ENCODE measurements around the gene ACSL5.
"Not testable (repeated sequence)": the region's sequence is repeated elsewhere in the genome, so short reads cannot be mapped to it uniquely, and the experiment has no call there.

ACSL5 gene

GRCh38 chr10:112402917-112403316 lies 29.0 kb downstream of the ACSL5 start:
- no peak for FAIRE-seq
- DNase-seq (ENCODE audit: extremely low spot score, insufficient read length, low read depth): no peak

- FAIRE-seq (no peak), DNase-seq (ENCODE audit: extremely low spot score, insufficient read length, low read depth) (no peak)
Measured at GRCh38 chr10:112404617-112405016, 30.7 kb downstream of the ACSL5 start.

GRCh38 chr10:112406806-112407205 lies 32.9 kb downstream of the ACSL5 start:
- DNase-seq (ENCODE audit: extremely low spot score, insufficient read length, low read depth); FAIRE-seq: not testable (repeated sequence)

GRCh38 chr10:112407696-112408095 lies 33.8 kb downstream of the ACSL5 start:
- no peak for FAIRE-seq
- no peak for DNase-seq (ENCODE audit: extremely low spot score, insufficient read length, low read depth)

- FAIRE-seq (no peak), DNase-seq (ENCODE audit: extremely low spot score, insufficient read length, low read depth) (no peak)
Measured at GRCh38 chr10:112409299-112409698, 35.4 kb downstream of the ACSL5 start.

GRCh38 chr10:112409755-112410154 lies 35.8 kb downstream of the ACSL5 start:
- no peak for FAIRE-seq
- no peak for DNase-seq (ENCODE audit: extremely low spot score, insufficient read length, low read depth)

- no peak for FAIRE-seq
- no peak for DNase-seq (ENCODE audit: extremely low spot score, insufficient read length, low read depth)
Measured at GRCh38 chr10:112412696-112413095, 38.8 kb downstream of the ACSL5 start.

- DNase-seq (ENCODE audit: extremely low spot score, insufficient read length, low read depth) (no peak), FAIRE-seq (no peak)
Measured at GRCh38 chr10:112421731-112422130, 47.8 kb downstream of the ACSL5 start.

- FAIRE-seq (no peak), DNase-seq (ENCODE audit: extremely low spot score, insufficient read length, low read depth) (no peak)
Measured at GRCh38 chr10:112424651-112425050, 50.7 kb downstream of the ACSL5 start.

- FAIRE-seq (no peak), DNase-seq (ENCODE audit: extremely low spot score, insufficient read length, low read depth) (no peak)
Measured at GRCh38 chr10:112426111-112426510, 52.2 kb downstream of the ACSL5 start.

- DNase-seq (ENCODE audit: extremely low spot score, insufficient read length, low read depth) (no peak), FAIRE-seq (no peak)
Measured at GRCh38 chr10:112429147-112429546, 55.2 kb downstream of the ACSL5 start.

GRCh38 chr10:112429654-112430230 lies 55.8 kb downstream of the ACSL5 start:
- no peak for DNase-seq (ENCODE audit: extremely low spot score, insufficient read length, low read depth)
- FAIRE-seq: no peak

GRCh38 chr10:112433136-112433535 lies 59.2 kb downstream of the ACSL5 start:
- DNase-seq (ENCODE audit: extremely low spot score, insufficient read length, low read depth): no peak
- FAIRE-seq: no peak

- FAIRE-seq (peak; percentile 59), DNase-seq (ENCODE audit: extremely low spot score, insufficient read length, low read depth) (no peak)
Measured at GRCh38 chr10:112434988-112435619, 61.2 kb downstream of the ACSL5 start.

- no peak for FAIRE-seq
- DNase-seq (ENCODE audit: extremely low spot score, insufficient read length, low read depth): no peak
Measured at GRCh38 chr10:112438356-112438755, 64.4 kb downstream of the ACSL5 start.

GRCh38 chr10:112441520-112441919 lies 67.6 kb downstream of the ACSL5 start:
- FAIRE-seq: no peak

GRCh38 chr10:112442063-112442462 lies 68.1 kb downstream of the ACSL5 start:
- no peak for DNase-seq (ENCODE audit: extremely low spot score, insufficient read length, low read depth)
- no peak for FAIRE-seq

More at GRCh38 chr10:112441520-112441919, 67.6 kb downstream of the ACSL5 start:
- DNase-seq (ENCODE audit: extremely low spot score, insufficient read length, low read depth): no peak

GRCh38 chr10:112446055-112446854 lies 72.3 kb downstream of the ACSL5 start:
- DNase-seq (ENCODE audit: extremely low spot score, insufficient read length, low read depth) (no peak), FAIRE-seq (no peak)

GRCh38 chr10:112446855-112447619 lies 73.1 kb downstream of the ACSL5 start, which contains the start of the genes VTI1A and ZDHHC6:
Gene VTI1A (plus strand): TSS chr10:112447215. CDS start chr10:112447374, 159 bp downstream.
Gene ZDHHC6 (minus strand): TSS chr10:112446914. CDS start chr10:112445436, 1,478 bp downstream.
- DNase-seq (ENCODE audit: extremely low spot score, insufficient read length, low read depth): peak; percentile 77
- peak; percentile 86 for FAIRE-seq

GRCh38 chr10:112447620-112447928 lies 73.7 kb downstream of the ACSL5 start:
- FAIRE-seq: no peak
- DNase-seq (ENCODE audit: extremely low spot score, insufficient read length, low read depth): no peak
